Measurements from ENCODE around the gene PHPT1. TPM values are rescaled to one million over a fixed set of nuclear protein-coding genes. Genes with fewer than 3 reads are reported as not detected.

Gene PHPT1
- total and polyA plus RNA-seq, 2 of the 13 experiments (the other 11 are each of a cell fraction or from before 2014, with no cell fraction given): 189 to 192 TPM

DNA sequence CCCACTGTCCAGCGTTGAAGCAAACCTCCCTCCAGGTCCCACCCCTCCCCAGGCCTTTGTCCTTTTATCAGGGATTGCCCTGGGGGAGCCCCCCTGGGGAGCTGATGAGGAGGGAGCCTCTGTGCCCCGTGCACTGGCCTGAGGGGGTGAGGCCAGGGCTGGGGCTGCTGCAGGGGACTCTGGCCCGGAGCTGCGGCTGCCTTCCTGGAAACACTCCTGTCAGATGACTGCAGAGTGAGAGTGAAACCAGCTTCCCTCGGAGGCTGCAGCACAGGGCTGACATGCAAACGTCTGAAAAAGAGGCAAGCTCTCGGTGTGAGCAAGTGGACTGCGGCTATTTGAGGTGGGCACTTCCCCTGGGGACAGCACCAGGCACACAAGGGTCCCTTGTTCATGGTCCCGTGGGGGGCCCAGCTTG lies 32.5 kb downstream of the PHPT1 start (continued):
- TF ChIP-seq, protein P1, sequence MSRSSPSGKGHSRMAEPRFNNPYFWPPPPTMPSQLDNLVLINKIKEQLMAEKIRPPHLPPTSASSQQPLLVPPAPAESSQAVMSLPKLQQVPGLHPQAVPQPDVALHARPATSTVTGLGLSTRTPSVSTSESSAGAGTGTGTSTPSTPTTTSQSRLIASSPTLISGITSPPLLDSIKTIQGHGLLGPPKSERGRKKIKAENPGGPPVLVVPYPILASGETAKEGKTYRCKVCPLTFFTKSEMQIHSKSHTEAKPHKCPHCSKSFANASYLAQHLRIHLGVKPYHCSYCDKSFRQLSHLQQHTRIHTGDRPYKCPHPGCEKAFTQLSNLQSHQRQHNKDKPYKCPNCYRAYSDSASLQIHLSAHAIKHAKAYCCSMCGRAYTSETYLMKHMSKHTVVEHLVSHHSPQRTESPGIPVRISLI (CRISPR knock-in tag; IDR thresholded peaks at IDR 0.05; ENCODE audit: borderline replicate concordance): no peak
- no peak for TF ChIP-seq ZNF230 (CRISPR knock-in tag; IDR thresholded peaks at IDR 0.05)
- TF ChIP-seq CBX1 (IDR thresholded peaks at IDR 0.05; ENCODE audit: low read depth): no peak
- TF ChIP-seq ZNF367 (CRISPR knock-in tag; IDR thresholded peaks at IDR 0.05; ENCODE audit: borderline replicate concordance): no peak
- peak; percentile 20; the same call in 1 of the 2 replicates for TF ChIP-seq SOX5 (CRISPR knock-in tag; IDR thresholded peaks at IDR 0.05; ENCODE audit: borderline replicate concordance)
- no peak for TF ChIP-seq TEAD3 (CRISPR knock-in tag; optimal IDR thresholded peaks at IDR 0.05; ENCODE audit: borderline replicate concordance)
- TF ChIP-seq ZSCAN30 (CRISPR knock-in tag; IDR thresholded peaks at IDR 0.05): no peak
- no peak for TF ChIP-seq ZNF782 (CRISPR knock-in tag; IDR thresholded peaks at IDR 0.05; ENCODE audit: borderline replicate concordance)
- no peak for TF ChIP-seq NONO (IDR thresholded peaks at IDR 0.05)
- TF ChIP-seq NONO (CRISPR knock-in tag; conservative IDR thresholded peaks at IDR 0.05): no peak
- 0 out of 2 replicates have a peak, but pooled peaks have one; percentile 38 for TF ChIP-seq DPF2 (CRISPR knock-in tag; IDR thresholded peaks at IDR 0.05; ENCODE audit: borderline replicate concordance, low read depth)

DNA sequence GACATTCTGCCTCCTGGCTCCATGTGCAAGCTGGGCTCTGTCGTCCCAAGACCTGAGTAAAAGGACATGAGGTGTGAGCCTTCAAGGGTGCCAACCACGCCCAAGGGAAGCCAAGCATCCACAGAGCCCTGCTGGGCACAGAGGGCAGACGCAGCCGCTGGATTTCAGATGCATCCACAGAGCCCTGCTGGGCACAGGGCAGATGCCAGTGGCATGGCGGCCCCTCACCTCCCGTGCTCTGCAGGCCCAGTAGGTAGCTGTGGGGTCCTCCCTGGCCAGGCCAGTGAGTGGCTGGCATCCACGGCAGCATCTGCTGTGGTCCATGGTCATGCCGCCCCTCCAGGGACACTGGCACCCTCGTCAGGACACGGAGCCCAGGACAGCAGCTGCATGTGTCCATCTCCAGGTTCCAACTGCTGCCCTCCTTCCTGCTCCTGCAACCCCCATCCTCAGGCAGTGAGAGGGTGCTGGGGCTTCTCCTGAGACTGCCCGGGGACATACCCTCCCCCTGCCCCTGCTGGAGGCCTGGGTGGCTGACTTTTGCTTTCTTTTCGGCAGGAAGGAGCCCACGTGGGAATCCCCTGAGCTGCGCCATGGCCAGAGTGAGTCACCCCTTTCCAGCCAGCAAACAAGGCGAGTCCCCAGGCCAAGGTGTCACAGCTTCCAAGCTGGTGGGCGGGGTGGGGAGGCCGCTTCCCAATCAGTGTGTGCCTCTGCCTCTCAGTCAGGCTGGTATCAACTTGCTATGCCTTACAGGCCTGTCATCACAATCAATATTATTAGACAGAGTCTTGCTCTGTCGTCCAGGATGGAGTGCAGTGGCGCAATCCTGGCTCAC lies 33.1 kb downstream of the PHPT1 start:
- H2AFZ ChIP-seq (ENCODE audit: low read length): no peak overlapping the region
- H3K9me3 ChIP-seq (ENCODE audit: low read length): no peaks in the 10 kb centered on the region
- 0 out of 2 replicates have a peak, but pooled peaks cover 4% of the 10 kb centered on the region for H4K20me1 ChIP-seq (ENCODE audit: insufficient read depth, low read length)
- H3K27ac ChIP-seq (ENCODE audit: extremely low read length, insufficient read depth, low read length): peak overlapping the region; percentile 60
- 0% methylated on average over 2 of the region's 19 CpGs for WGBS (ENCODE audit: low lambda C conversion rate)
- H3K9ac ChIP-seq (ENCODE audit: insufficient read depth, low read depth, low read length): peak overlapping the region; percentile 63
- peaks cover 52% of the 10 kb centered on the region for H3K4me1 ChIP-seq (ENCODE audit: insufficient read depth, low read length)
- H3K79me2 ChIP-seq (ENCODE audit: insufficient read depth, low read length): peaks cover 8% of the 10 kb centered on the region
- ChIA-PET POLR2A (interaction anchor here (0.6 to 7.1 kb wide), 17 partner anchors 13 to 204 kb away, joined by 3 to 45 read pairs (median 5); partner anchors contain the start of genes AJM1, C8G, EDF1 and FBXW5), CTCF (ENCODE audit: low intra/inter-chr PET ratio, low total read pairs) (no interaction called here)
- FAIRE-seq (peak; percentile 60), ATAC-seq (peak; percentile 72), DNase-seq (ENCODE audit: low spot score) (peak; percentile 94)
- peak overlapping the region; percentile 98 for H3K4me2 ChIP-seq (ENCODE audit: low read depth, low read length)
- no TSS peak for BruUV-seq (replicated peaks)
- H3K4me3 ChIP-seq (replicated peaks in 1 of 3; ENCODE audit: insufficient read depth in 1 of 3, low read depth in 2 of 3, low read length in 3 of 3): peak overlapping the region; percentile 56 to 82 (median 60)
- no peaks in the 10 kb centered on the region for H3K36me3 ChIP-seq (replicated peaks in 1 of 2; ENCODE audit: control insufficient read depth in 1 of 2, insufficient read depth in 2 of 2, low read length in 2 of 2)
- intact Hi-C loops (cut with micrococcal nuclease; ENCODE audit: unreplicated experiment) (loop anchor here (5.0 to 10.0 kb wide), 2 partner anchors 35 to 98 kb away; partner anchors contain the start of gene PHPT1), in situ Hi-C loops (cut with HindIII; ENCODE audit: extremely low pct_ligation_motif_present, low pct_unique_long_range_greater_than_20kb) (no loop called here)
- no peaks in the 10 kb centered on the region for H3K27me3 ChIP-seq (ENCODE audit: control insufficient read depth in 1 of 2, insufficient read depth in 2 of 2, low read length in 2 of 2)
- TF ChIP-seq ZSCAN31 (CRISPR knock-in tag; IDR thresholded peaks at IDR 0.05; ENCODE audit: low read depth): no peak
- TF ChIP-seq ZKSCAN8 (CRISPR knock-in tag; IDR thresholded peaks at IDR 0.05; ENCODE audit: borderline replicate concordance): peak; percentile 52; the same call in 1 of the 2 replicates
- TF ChIP-seq, protein P2, sequence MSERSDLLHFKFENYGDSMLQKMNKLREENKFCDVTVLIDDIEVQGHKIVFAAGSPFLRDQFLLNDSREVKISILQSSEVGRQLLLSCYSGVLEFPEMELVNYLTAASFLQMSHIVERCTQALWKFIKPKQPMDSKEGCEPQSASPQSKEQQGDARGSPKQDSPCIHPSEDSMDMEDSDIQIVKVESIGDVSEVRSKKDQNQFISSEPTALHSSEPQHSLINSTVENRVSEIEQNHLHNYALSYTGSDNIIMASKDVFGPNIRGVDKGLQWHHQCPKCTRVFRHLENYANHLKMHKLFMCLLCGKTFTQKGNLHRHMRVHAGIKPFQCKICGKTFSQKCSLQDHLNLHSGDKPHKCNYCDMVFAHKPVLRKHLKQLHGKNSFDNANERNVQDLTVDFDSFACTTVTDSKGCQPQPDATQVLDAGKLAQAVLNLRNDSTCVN (CRISPR knock-in tag; IDR thresholded peaks at IDR 0.05; ENCODE audit: borderline replicate concordance): no peak; the same call in 1 of the 2 replicates
- peak; percentile 12; the same call in 1 of the 2 replicates for TF ChIP-seq ZNF768 (CRISPR knock-in tag; IDR thresholded peaks at IDR 0.05)
- no peak for TF ChIP-seq ZNF367 (CRISPR knock-in tag; IDR thresholded peaks at IDR 0.05; ENCODE audit: borderline replicate concordance)
- no peak for TF ChIP-seq RFXAP (CRISPR knock-in tag; IDR thresholded peaks at IDR 0.05; ENCODE audit: borderline replicate concordance)
- no peak for TF ChIP-seq MAFK (conservative IDR thresholded peaks at IDR 0.05 in 1 of 2, IDR thresholded peaks at IDR 0.05 in 1 of 2; ENCODE audit: low read length in 2 of 2)
- TF ChIP-seq SMC3 (IDR thresholded peaks at IDR 0.05; ENCODE audit: low read length): no peak
- TF ChIP-seq NR1H2 (CRISPR knock-in tag; IDR thresholded peaks at IDR 0.05; ENCODE audit: borderline replicate concordance, low read depth): no peak
- TF ChIP-seq XRCC5 (optimal IDR thresholded peaks at IDR 0.05; ENCODE audit: low read length): peak; percentile 38
- no peak for TF ChIP-seq ZNF143 (CRISPR knock-in tag; IDR thresholded peaks at IDR 0.05)
- TF ChIP-seq TBX3 (IDR thresholded peaks at IDR 0.05; ENCODE audit: borderline replicate concordance): peak; percentile 75; the same call in 1 of the 2 replicates

Data from HepG2 (cell line).